CD4-positive, alpha-beta T cell treated with Interleukin-10 for 1 hour (primary cell): ENCODE results near the gene CMTM7.
"Not testable (repeated sequence)": the region's sequence is repeated elsewhere in the genome, so short reads cannot be mapped to it uniquely, and the experiment has no call there.

Source experiments
- DNase-seq: peaks from one replicate; pipeline ENCODE4 v3.0.0-alpha.2; 2020

The CMTM7 gene

DNA sequence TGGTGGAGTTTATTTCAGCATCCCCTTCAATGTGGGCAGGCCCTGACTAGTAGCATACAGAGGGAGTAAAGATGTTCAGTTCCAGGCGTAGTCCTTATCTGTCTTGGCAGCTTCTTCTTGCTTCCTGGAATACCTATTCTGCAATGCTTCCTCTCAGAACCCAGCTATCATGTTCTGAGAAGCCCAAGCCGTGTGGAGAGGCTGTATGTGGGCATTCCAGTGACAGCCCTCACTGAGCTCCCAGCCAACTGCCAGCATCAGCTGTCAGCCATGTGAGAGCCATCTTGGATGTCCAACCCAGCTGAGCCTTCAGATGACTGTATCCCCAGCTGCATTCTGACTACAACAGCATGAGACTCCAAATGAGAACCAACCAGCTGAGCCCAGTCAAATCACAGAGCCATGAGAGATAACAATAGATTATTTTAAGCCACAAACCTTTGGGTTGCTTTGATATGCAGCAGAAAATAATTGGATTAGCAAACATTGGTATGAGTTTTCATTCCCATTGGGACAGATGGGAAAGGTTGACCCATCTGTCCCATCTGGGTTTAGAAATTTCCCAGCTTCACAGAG is 8.4 kb upstream of the CMTM7 start:
- DNase-seq, result no peak

GRCh38 chr3:32384938-32385337 is 6.7 kb upstream of the CMTM7 start:
- no peak for DNase-seq

GRCh38 chr3:32387512-32387911 is 4.1 kb upstream of the CMTM7 start:
- no peak for DNase-seq

GRCh38 chr3:32389577-32389976 is 2.1 kb upstream of the CMTM7 start:
- DNase-seq, result not testable (repeated sequence)

DNA sequence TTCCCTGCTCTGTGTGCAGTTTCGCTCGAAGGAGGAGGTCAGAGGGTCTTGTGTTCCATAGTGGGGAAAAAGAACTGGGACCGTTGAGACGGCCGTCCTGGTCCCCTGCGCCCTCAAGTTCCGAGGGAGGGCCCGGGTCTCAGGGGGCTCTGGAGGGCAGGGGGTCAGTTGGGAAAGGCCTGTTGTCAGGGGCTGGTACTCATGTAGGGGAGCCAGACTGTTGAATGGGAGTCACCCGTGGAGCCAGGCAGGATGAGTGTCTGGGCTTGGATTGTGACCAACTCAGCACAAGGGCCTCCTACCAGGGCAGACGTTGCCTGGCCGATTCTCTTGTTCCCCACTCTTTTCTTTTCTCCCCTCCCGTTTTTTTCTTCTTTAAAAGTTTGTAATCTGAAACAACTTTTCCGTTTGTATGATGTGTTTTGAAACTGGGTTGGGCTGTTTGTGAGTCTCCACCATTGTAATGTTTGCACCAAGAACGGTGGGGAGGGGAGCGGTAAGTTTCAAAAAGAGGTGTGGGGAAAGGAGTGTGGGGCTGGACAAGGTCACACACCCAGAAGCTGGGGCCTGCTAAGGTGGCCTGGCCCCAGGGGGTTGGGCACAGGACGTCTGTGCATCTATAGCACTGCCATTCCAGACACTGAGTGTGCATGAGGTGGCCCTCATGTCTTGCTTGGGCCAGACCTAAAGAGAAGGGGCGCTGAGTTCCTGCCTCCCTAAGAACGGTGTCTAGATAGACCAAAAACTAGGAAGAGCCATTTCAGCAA is 1.1 kb downstream of the CMTM7 start:
- DNase-seq, result no peak

DNA sequence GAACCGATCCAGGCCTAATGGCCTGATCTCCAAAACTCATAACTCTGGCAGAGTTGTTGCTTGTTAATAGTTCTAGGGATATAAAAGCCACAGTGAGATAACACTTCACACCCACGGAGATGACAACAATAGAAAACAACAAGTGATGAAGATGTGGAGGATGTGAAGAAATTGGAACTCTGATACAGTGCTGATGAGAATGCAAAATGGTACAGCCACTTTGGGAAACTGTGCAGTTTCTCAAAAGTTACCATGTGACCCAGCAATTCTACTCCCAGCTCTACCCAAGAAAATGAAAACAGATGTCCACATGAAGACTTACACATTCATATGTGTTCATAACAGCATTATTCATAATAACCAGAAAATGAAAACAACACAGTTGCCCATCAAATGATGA is 3.8 kb downstream of the CMTM7 start:
- no peak for DNase-seq

DNA sequence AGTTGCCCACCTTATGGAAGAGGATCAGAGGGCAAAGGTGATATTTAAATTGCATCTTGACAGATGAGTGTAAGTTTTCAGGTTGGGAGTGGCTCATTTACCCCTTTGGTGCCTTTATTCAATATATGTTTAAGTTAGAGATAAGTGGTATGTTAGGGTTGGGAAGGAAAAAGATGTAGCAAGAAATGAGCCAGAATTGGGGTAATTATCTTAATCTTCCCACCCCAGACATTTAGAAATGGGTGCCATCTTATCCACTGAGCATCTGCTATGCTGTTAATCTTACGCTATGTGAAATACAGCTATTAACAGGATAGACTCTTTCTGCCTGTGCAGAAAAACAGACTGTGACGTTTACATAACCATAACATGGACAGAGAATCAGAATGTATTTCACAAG is 6.3 kb downstream of the CMTM7 start:
- DNase-seq, result no peak

DNA sequence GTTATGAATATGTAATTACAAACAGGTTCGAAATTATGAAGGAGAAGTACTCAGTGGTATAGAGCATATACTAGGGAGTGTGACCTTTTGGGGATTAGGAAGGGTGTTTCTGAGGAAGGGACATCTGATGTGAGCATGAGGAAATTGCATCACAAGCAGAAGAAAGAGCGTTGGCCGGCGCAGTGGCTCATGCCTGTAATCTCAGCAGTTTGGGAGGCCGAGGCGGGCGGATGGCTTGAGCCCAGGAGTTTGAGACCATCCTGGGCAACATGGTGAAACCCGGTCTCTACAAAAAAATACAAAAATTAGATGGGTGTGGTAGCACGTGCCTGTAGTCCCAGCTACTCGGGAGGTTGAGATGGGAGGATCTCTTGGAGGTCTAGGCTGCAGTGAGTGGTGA is 6.9 kb downstream of the CMTM7 start:
- DNase-seq, result no peak

DNA sequence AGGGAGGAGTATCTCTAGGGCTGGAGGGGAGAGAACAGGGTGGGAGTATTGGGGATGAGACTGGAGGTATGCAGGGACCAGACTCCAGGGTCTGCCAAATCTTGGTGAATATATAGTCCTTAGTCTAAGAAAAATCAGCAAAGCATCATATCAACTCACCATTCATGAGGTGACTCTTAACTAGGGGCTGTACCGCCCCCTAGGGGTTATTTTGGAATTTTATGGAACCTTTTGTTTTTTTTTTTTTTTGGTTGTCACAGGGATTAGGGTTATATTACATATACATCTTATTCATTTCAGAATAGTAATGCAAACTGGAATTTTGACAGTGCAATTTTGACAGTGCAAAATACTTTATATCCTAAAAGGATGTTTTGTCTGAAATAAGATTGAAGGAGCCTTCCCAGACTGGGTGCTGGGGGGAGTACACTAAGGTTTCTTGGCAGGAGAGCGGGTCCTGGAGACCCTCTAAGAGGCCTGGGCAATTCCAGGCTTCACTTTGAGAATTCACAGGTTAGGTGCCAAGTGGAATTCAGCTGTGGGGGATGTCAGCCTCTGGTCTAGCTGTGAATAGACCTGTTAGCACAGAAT is 7.5 kb downstream of the CMTM7 start:
- peak; percentile 80 for DNase-seq

DNA sequence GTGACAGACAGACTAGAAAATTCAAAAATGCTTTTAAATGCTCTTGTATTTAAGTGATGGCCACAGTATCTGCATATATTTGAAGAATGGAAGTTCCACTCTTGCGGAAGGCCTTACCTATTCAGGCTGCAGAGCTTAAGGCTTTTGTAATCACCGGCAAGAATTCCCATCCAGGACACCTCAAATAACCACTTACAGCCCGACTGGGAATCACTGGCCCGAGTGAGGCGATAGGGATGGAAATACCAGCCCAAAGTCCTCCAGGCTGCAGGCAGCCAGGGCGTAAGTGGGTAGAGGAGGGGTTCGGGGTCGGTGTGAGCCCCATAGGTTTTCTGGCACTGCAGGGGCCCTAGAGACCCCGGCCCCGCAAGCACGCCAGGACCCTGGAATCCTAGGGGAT is 9.5 kb downstream of the CMTM7 start:
- DNase-seq, result no peak

- DNase-seq, result peak; percentile 67
These were observed 10.0 kb downstream of the CMTM7 start for GRCh38 chr3:32401556-32402081.

DNA sequence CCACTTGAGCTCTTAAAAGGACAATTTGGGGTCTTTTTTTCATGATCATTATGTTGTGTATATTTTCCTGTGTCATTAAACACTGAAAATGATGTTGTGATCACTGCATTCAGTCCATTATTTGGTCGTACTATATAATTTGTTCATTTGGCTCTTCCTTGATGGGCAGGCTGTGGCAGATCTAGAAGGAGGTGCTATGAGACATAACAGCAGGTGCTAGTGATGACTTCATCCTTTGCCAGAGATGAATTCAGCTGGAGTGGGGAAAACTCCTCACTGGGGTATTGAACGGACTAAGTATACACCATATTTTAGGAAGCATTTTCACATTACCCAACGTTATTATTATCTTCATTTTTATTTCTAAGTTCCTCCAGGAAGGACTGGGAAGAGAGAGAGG is 12.0 kb downstream of the CMTM7 start:
- no peak for DNase-seq

DNA sequence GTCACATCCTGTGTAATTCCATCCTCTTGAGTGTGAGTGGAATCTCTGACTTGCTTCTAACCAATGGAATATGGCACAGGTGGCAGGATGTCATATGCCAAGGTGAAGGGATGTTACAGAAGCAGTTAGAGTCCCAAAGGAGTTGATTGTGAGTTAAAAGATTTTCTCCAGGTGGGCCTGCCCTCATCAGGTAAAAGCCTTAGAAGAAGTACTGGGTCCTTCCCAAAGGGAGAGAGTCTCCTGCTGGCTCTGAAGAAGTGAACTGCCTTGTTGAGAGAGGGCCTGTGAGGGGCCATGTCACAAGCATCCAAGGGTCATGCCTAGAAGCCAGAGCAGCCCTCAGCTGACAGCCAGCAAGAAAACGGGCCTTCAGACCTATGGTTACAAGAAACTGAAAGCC is 13.1 kb downstream of the CMTM7 start:
- no peak for DNase-seq

GRCh38 chr3:32405155-32405554 is 13.5 kb downstream of the CMTM7 start:
- DNase-seq, result no peak

- no peak for DNase-seq
These were observed 14.2 kb downstream of the CMTM7 start for GRCh38 chr3:32405711-32406323.

- DNase-seq, result no peak
These were observed 15.1 kb downstream of the CMTM7 start for GRCh38 chr3:32406486-32407408.

GRCh38 chr3:32410367-32411246 is 19.0 kb downstream of the CMTM7 start:
- no peak for DNase-seq

DNA sequence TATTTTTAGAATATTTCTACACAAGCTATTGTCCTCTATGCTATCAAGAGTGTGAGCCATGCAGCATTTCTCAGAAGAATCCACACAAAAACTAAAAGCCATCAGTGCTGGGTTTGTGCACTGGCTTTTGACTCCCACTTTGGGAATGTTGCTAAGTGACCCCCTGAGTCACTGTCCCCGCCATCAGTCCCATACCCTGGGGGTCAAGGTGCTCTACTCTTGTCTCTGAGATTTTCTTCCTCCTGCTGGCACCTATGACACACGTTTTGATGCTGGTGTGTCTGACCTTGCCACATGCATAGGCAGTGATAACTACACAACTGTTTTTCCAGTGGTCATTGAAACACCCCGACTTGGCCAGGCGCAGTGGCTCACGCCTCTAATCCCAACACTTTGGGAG is 19.8 kb downstream of the CMTM7 start:
- no peak for DNase-seq

DNA sequence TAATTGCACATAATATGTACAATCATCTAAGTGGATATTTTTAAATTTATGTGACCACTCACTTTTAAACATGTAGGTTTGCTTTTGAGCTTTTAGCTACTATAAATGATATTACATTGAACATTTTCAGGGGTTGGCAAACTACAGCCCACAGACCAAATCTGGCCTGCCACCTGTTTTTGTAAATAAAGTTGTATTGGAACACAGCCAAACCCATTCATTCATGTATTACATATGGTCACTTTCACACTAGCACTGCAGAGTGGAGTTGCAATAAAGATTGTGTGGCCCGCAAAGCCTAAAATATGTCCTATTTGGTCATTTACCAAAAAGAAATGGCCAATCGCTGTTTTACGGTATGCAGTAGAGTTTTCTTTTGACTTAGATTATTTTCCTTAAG is 21.2 kb downstream of the CMTM7 start:
- DNase-seq, result no peak

DNA sequence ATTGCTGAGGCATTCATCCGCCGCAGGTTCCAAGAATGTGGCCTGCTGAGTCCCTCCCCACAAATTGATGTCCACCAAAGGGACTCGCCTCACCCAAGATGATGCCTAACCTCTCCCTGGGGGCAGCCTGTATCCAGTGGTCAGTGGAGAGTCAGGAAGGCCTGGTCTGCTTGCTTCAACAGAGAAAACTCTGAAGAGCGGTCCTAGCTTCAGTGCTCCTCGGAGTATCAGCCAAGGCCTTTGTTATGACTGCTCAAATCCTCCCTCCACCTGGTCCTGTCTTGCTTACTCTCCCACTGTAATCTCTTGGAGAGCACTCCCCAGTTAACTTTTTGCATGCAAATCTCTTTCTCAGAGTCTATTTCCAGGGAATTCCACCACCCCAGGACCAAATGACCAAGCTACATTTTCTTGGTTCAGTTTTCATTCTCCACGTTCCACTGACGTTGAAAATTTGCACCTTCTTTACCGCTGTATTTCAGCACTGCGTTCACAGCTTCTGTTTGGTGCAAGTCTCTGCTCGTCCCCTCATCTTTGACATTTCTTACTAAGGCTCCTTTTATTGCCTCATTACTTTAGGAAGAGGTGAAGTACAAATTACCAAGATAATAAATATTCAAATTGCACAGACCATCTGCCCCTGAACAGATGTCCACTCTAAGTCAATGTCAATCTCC is 22.3 kb downstream of the CMTM7 start:
- no peak for DNase-seq
